ENCODE results near the gene PKLR.

PKLR gene

GRCh38 chr1:155305881-155306391, 4.7 kb upstream of the PKLR start:
- no peak for TF ChIP-seq CTCF (IDR thresholded peaks at IDR 0.05; ENCODE audit: borderline replicate concordance, control extremely low read depth, extremely low read depth, insufficient read depth, missing control alignments)
- no peak for DNase-seq (ENCODE audit: low spot score)
- in situ Hi-C loops (cut with MboI; ENCODE audit: low sequenced_read_pairs, unreplicated experiment), result no loop called here

- in situ Hi-C loops (cut with MboI; ENCODE audit: low sequenced_read_pairs, unreplicated experiment), result no loop called here
- TF ChIP-seq CTCF (IDR thresholded peaks at IDR 0.05; ENCODE audit: borderline replicate concordance, control extremely low read depth, extremely low read depth, insufficient read depth, missing control alignments), result no peak
- DNase-seq (ENCODE audit: low spot score), result no peak
These were observed 3.4 kb upstream of the PKLR start for GRCh38 chr1:155304558-155305063.

GRCh38 chr1:155300553-155301329, 497 bp downstream of the PKLR start:
- DNase-seq (ENCODE audit: low spot score), result no peak
- in situ Hi-C loops (cut with MboI; ENCODE audit: low sequenced_read_pairs, unreplicated experiment), result no loop called here
- TF ChIP-seq CTCF (IDR thresholded peaks at IDR 0.05; ENCODE audit: borderline replicate concordance, control extremely low read depth, extremely low read depth, insufficient read depth, missing control alignments), result no peak

- in situ Hi-C loops (cut with MboI; ENCODE audit: low sequenced_read_pairs, unreplicated experiment), result no loop called here
- TF ChIP-seq CTCF (IDR thresholded peaks at IDR 0.05; ENCODE audit: borderline replicate concordance, control extremely low read depth, extremely low read depth, insufficient read depth, missing control alignments), result no peak
- no peak for DNase-seq (ENCODE audit: low spot score)
These were observed 1.2 kb downstream of the PKLR start for GRCh38 chr1:155300024-155300423.

GRCh38 chr1:155297384-155297783, 3.9 kb downstream of the PKLR start:
- TF ChIP-seq CTCF (IDR thresholded peaks at IDR 0.05; ENCODE audit: borderline replicate concordance, control extremely low read depth, extremely low read depth, insufficient read depth, missing control alignments), result no peak
- in situ Hi-C loops (cut with MboI; ENCODE audit: low sequenced_read_pairs, unreplicated experiment), result no loop called here
- DNase-seq (ENCODE audit: low spot score), result no peak

GRCh38 chr1:155296661-155297060, 4.6 kb downstream of the PKLR start:
- DNase-seq (ENCODE audit: low spot score), result no peak
- in situ Hi-C loops (cut with MboI; ENCODE audit: low sequenced_read_pairs, unreplicated experiment), result no loop called here
- no peak for TF ChIP-seq CTCF (IDR thresholded peaks at IDR 0.05; ENCODE audit: borderline replicate concordance, control extremely low read depth, extremely low read depth, insufficient read depth, missing control alignments)

Data from GM13976 (cell line).